NCI-H2227 (cell line): ENCODE data around the gene NRIP3.
A peak's percentile ranks its signal among the peaks of the same experiment; 100 is the strongest.
"Not testable (repeated sequence)": the region's sequence is repeated elsewhere in the genome, so short reads cannot be mapped to it uniquely, and the experiment has no call there.

Experiments
- DNase-seq: peaks from one replicate; lab custom pipeline; 2025; ENCODE audit not compliant: unreplicated experiment; lab: John Stamatoyannopoulos, UW

The NRIP3 gene

GRCh38 chr11:9016916-9017642 lies 13.3 kb upstream of the NRIP3 start:
- peak; percentile 12 for DNase-seq

- peak; percentile 79 for DNase-seq
Observed at GRCh38 chr11:9015677-9016076, 11.9 kb upstream of the NRIP3 start.

GRCh38 chr11:9014826-9015225 lies 11.0 kb upstream of the NRIP3 start:
- DNase-seq, result no peak

GRCh38 chr11:9013373-9013772 lies 9.6 kb upstream of the NRIP3 start:
- DNase-seq, result no peak

- not testable (repeated sequence) for DNase-seq
Observed at GRCh38 chr11:9009538-9009937, 5.7 kb upstream of the NRIP3 start.

DNA sequence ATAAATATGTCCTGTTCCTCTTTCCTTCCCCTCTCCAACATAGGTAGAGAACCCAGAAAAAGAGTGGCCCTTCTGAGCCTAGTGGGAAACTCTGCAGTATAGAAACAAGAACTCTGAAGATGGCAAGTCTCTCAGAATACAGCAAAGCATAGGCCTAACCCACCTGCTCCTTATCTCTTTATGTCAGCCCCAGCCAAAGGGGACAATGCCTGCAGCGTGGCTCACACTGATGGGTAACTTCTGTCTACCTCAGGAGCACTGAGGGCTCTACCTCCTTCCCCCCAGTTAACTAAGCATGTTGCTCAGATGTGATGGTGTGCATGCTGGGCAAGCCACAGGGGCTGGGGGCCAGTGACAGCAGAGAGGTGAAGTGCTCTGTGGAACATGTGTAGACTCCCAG lies 4.9 kb upstream of the NRIP3 start:
- no peak for DNase-seq

- no peak for DNase-seq
Observed at GRCh38 chr11:9008011-9008550, 4.3 kb upstream of the NRIP3 start.

DNA sequence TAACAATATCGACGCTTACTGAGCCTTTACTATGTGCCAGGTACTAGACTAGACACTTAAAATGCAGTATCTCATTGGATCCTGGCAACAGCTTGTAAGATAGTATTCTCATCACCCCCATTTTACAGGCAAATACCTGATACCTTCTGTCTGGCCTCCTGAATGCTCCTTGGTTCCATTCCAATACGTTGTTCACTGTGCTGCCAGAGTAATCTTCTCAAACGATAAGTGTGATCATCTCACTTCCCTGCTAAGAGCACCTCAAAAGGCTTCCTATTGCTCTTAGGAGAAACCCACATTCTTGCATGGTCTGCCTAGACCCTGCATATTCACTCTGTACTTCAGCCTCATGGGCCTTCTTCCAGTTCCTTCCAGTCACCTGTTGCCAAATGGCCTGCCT lies 1.3 kb upstream of the NRIP3 start:
- DNase-seq, result no peak

DNA sequence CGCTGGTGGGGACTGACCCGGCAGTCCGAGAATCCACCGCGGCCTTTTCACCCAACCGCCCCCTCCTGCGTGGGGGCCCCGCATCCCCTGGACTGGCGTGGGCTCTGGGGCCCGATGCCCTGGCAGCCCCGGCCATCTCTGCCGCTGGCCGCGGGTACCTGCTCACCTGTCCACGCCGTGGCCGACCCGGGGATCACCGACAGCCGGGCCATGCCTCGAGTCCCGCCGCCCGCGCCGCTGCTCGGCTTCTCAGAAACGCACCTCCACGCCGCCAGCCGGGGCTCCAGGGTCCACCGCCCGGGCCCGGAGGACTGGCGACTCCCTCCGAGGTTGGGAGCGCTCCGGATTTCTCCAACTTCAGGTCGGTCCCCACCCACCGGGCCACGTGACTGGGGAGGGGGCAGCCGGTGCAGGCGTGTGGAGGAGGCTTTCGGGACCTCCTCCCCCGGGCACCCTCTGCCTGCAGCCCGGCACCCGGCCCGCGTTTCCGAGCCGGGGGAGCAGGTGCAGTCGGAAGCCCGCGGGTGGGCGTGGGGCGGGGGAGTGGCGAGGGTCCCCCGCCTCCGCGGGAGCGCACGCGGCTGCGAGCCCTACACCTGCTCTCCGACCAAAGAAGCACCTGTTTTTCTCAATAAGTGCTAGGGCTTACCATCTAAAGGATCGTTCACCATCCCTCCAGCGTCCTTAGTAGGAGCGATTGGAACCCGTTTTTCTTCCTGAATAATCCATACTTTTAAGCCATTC lies 554 bp upstream of the NRIP3 start:
- peak; percentile 63 for DNase-seq

GRCh38 chr11:9002920-9003572 lies 755 bp downstream of the NRIP3 start:
- no peak for DNase-seq

DNA sequence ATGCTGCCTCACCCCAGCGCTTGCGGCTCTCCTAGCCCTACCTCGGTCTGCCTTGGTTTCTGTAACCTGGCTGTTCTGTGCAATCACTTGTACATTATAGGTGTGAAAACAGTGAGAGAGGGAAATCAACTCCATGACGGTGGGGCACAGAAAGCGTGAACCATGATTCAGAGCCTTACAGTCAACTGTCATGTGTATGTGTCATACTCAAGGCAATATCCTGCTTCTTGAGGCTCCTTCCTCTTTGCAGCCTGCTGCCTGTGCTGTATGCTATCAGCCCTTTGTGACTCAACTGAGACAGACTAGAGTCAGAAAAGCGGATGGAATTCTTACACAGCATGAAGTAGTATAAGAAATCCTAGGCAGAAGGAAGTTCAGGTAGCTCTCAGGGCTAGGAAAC lies 2.1 kb downstream of the NRIP3 start:
- DNase-seq, result no peak

GRCh38 chr11:8998017-8998416 lies 5.8 kb downstream of the NRIP3 start:
- DNase-seq, result no peak

DNA sequence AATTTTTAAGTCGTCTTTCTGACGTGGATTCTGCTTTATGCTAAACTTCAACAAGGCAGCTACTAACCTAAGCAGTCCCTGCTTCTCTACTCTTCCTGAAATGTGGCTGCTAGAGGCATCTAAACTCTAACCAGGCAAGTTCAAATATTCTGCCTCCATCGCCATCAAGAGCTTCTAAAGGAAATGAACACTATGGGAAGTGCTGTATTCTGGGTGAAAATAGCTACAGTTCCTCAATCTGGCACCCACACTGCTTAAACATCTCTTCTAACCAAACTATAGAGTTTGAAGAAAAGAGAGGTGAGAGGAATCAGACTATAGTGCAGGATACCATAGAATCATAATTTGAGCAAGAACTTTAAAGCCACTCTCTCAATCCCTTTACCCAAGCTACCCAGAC lies 6.3 kb downstream of the NRIP3 start:
- no peak for DNase-seq

DNA sequence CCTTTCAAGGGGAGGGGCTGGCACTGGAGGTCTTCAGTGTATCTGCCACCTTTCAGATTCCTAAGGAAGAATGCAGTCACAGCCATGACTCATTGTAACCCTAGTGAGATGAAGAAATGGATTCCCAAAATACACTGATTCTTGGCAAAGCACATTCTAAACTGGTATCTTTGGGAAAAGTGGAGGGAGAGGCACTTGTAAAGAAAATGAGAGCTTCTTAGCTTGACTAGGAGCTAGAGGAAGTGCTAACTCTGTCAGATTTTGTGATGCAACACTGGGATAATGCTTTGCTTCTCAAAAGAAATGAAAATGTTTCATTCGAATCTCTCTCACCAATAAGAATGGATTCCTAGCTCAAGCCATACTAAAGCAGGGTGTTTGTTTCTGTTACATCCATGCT lies 14.3 kb downstream of the NRIP3 start:
- no peak for DNase-seq

GRCh38 chr11:8988329-8989234 lies 15.2 kb downstream of the NRIP3 start:
- no peak for DNase-seq

DNA sequence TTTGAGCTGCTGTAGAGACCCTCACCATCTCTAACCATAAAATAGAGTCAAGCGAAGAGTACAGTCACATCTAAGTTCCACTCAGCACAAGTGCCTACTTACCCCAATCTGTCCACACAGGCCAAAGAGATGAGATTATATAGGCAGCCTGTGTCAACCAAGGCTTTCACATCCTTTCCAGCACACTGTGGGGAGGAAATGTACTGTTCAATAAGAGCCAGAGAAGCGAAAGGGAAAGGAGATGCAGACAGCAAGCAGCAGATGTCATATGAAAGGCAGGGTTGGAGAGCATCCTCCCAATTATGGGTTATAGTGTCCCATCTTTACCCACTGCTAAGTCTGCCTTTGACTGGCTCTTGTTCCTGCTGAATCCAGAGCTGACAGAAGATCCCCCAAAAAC lies 16.4 kb downstream of the NRIP3 start:
- no peak for DNase-seq

GRCh38 chr11:8986772-8987171 lies 17.0 kb downstream of the NRIP3 start:
- not testable (repeated sequence) for DNase-seq

DNA sequence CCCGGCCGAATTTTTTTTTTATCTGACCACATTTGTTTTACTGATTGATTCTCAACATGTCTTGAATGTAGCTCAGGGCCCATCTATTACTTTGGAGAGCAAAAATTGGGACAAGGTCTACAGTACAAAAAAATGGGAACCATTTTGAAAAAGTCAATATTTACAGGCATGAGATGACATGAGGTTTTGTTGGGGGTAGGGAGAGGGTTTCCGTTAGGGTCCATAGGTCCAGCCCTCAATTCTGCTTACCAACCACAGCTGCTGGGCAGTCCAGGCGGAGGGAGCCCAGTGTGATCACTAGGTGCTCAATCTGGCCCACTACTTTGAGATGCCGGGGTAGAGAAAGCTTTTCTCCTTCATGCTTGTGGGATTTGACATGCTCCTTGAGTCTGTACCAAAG lies 18.3 kb downstream of the NRIP3 start:
- DNase-seq, result no peak

- no peak for DNase-seq
Observed at GRCh38 chr11:8983552-8983951, 20.2 kb downstream of the NRIP3 start.

- DNase-seq, result no peak
Observed at GRCh38 chr11:8980485-8980884, 23.3 kb downstream of the NRIP3 start.

DNA sequence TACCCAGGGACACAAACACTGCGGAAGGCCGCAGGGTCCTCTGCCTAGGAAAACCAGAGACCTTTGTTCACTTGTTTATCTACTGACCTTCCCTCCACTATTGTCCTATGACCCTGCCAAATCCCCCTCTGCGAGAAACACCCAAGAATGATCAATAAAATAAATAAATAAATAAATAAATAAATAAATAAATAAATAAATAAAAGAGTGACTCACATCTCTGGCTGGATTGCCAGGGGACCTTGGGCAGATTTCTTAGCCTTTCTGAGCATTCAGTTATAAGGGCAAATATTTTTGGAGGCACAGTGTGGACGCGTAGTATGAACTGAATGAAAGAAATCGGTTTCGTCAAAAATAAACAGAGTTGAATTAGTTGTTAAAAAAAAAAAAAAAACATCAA lies 24.4 kb downstream of the NRIP3 start:
- not testable (repeated sequence) for DNase-seq
